Activated CD4-positive, alpha-beta T cell treated with anti-CD3 and anti-CD28 coated beads, Interleukin-2, amount 50 U/mL, for 1 hour (primary cell): ENCODE data around the gene DMPK.
"Not testable (repeated sequence)": the region's sequence is repeated elsewhere in the genome, so short reads cannot be mapped to it uniquely, and the experiment has no call there.

ENCODE experiments used
- DNase-seq: peaks from one replicate; pipeline ENCODE4 v3.0.0-alpha.2; 2020

DMPK gene

GRCh38 chr19:45767410-45767880 lies 14.8 kb downstream of the DMPK start:
- no peak for DNase-seq

GRCh38 chr19:45766869-45767346 lies 15.4 kb downstream of the DMPK start:
- DNase-seq = no peak

- DNase-seq = no peak
Measured at GRCh38 chr19:45766296-45766868, 15.9 kb downstream of the DMPK start.

DNA sequence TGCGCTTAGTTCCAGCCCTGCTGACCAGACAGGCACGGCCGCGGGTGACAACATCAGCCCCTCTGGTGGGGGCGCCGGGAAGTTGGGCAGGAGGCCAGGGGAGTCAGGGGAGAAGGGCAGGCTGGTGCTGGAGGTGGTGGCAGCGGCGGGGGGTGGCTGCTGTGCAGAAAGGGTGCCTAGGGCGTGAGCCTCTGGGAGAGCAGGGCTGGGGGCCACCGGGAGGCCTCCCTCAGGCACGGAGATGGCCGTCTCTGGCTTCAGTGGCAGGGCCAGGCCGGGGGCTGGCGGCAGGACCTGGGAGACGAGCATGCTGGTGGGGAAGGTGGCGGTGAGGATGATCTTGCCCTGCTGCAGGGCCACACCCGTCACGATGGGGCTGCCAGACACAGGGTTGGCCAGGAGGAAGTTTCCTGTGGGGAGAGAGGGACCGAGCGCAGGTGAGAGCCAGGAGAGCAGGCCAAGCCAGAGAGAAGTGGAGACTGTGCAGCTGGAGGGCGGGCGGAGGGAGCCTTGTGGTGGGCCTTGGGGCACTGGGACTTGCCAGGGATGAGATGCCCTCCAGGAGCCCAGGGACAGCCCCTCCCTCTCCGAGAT lies 16.5 kb downstream of the DMPK start:
- DNase-seq = no peak

GRCh38 chr19:45764945-45765701 lies 17.2 kb downstream of the DMPK start:
- DNase-seq = no peak

DNA sequence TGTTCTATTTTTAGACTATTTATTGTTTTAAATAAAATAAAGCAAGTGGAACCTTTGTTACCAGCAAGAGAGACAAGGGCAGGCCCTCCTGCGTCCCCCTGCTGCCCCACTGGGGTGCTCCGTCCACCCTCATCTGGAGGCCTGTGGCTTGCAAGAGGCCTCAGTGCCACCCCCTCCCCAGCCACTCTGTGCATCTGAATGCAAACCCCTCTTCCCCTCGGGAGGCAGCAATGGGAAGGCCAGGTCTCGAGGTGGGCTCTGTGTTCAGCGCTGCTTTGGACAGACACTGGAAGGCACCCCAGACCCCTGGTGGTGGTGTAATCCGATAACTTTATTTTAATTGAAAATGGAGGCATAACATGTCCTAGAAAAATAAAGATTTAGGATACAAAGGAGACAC lies 17.8 kb downstream of the DMPK start:
- no peak for DNase-seq

DNA sequence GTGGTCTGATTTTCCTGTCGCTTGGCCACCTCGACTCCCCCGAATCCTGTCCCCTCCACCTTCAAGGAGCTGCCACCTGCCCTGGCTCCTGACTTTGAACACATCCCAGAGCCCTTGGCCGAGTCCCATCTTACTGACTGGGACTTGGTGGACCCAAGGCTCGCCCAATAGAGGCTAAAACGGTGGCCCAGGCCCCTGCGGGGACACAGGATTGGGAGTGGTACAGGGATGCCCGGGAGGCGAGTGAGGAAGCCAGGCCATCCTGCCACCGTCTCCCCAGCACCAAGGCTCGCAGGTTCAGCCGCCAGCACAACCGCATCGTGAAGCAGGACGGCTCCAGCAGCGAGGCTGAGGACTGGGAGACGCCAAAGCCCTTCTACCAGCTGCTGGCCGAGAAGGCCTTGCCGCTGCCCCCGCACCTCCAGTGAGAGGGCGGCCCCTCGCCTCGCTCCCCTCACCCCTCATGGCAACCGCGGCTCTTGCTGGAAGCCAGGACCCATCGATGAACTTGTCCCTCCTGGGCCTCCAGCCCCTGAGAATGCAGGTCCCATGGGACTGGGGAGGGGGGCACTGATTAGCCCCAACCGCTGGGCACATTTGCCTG lies 18.5 kb downstream of the DMPK start:
- DNase-seq = no peak

GRCh38 chr19:45762870-45763631 lies 19.2 kb downstream of the DMPK start:
- DNase-seq = no peak

- DNase-seq = no peak
Measured at GRCh38 chr19:45761714-45762113, 20.6 kb downstream of the DMPK start.

DNA sequence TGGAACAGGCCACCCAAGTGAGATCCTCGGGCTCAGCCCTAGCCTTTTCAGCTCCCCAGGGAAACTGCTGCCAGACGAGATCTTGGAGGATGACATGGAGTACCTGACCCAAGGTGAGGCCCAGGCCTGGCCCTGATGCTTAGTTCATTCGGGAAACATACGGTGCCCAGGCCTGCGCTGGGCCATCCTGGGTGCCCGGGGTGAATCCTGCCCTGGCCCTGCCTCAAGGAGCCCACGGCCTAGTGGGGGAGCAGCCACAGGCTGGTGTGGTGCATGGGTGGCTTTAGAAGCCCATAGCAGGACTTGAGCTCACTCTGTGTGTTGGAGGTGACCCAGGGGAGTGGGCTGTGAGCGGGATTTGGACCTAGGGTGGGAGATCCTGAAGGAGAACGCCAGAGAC lies 23.4 kb downstream of the DMPK start:
- no peak for DNase-seq

DNA sequence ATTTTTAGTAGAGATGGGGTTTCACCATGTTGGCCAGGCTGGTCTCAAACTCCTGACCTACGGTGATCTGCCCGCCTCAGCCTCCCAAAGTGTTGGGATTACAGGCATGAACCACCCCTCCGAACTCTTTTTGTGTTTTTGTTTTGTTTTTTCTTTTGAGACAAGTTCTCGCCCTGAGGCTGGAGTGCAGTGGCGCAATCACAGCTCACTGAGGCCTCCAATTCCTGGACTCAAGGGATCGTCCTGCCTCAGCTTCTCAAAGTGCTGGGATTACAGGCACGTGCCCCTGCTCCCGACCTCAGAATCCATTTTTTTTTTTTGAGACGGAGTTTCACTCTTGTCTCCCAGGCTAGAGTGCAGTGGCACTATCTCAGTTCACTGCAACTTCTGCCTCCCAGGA lies 24.6 kb downstream of the DMPK start:
- DNase-seq = no peak

DNA sequence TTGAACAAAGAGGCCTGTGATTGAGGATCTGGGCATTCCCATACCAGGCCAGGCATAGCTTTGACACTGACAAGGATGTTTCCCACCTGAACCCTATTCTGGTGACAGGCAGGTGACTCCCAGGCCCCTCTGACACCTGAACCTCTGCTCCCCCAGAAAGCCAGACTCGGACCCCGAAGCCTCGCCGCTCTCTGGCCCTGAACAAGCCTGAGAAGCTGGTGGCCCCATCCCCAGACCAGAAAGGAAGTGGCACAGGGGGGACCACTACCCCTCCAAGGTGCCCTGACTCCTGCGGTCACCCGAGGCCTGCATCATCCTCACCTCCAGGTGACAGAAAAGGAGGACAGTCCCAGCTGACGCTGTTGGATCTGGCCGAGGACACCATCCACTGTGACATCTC lies 28.0 kb downstream of the DMPK start:
- DNase-seq = no peak

DNA sequence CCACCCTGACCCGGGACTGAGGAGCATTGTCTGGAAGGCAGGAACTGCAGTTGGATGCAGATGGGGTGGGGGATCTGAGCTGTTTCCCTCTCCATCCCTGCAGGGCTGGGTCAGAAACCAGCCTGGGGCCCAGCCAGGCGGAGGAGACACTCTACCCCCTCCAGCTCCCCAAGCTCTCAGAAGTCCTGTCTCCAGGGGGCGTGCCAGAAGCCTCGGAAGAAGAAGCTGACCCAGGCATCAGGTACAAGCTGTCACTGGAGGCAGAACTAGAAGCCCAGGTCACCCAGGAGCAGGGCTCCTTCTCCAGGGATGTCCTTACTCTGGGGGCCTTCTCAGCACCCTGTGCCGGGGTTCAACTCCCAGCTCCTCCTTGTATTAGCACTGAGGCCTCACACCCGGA lies 28.7 kb downstream of the DMPK start:
- no peak for DNase-seq

GRCh38 chr19:45752639-45753038 lies 29.7 kb downstream of the DMPK start:
- no peak for DNase-seq

DNA sequence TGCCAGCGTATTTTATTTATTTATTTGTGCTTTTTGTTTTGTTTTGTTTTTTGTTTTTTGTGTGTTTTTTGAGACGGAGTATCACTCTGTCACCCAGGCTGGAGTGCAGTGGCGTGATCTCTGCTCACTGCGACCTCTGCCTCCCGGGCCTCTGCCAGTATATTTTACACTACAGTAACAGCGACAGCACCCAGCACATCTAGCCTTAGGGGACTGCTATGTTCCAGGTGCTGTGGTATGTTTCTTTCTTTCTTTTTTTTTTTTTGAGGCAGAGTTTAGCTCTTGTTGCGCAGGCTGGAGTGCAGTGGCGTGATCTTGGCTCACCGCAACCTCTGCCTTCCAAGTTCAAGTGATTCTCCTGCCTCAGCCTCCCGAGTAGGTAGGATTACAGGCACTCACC lies 30.8 kb downstream of the DMPK start:
- DNase-seq = not testable (repeated sequence)

GRCh38 chr19:45747513-45747912 lies 34.8 kb downstream of the DMPK start:
- no peak for DNase-seq

DNA sequence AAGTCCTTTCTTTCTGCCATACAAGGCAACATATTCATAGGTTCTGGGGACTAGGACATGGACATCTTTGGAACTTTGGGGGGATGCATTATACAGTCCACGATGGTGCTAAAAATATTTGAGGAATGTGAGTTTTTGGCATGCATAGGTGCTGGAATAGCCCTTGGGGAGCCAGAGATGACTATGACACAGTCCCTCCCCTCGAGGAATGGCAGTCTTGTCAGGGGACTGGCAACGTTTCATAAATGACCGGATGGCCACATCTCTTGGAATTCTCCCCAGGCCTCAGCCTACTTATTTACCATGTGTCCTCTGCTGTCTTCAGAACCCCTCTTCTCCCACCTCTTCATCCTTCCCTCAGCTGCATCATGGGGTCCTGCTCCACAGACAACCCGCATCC lies 35.4 kb downstream of the DMPK start:
- no peak for DNase-seq

DNA sequence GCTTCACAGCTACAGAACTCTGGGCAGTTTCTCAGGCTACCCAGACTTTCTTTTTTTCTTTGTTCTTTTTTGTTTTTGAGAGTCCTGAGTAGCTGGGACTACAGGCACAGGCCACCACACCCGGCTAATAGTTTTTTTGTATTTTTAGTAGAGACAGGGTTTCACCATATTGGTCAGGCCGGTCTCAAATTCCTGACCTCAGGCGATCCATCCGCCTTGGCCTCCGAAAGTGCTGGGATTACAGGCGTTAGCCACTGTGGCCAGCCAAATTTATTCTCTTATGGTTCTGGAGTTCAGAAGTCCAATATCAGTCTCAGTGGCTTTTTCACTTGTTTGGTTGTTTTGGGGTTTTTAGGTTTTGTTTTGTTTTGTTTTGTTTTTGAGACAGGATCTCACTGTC lies 36.7 kb downstream of the DMPK start:
- DNase-seq = no peak

- no peak for DNase-seq
Measured at GRCh38 chr19:45742969-45743368, 39.3 kb downstream of the DMPK start.

GRCh38 chr19:45739498-45740439 lies 42.5 kb downstream of the DMPK start:
- no peak for DNase-seq

DNA sequence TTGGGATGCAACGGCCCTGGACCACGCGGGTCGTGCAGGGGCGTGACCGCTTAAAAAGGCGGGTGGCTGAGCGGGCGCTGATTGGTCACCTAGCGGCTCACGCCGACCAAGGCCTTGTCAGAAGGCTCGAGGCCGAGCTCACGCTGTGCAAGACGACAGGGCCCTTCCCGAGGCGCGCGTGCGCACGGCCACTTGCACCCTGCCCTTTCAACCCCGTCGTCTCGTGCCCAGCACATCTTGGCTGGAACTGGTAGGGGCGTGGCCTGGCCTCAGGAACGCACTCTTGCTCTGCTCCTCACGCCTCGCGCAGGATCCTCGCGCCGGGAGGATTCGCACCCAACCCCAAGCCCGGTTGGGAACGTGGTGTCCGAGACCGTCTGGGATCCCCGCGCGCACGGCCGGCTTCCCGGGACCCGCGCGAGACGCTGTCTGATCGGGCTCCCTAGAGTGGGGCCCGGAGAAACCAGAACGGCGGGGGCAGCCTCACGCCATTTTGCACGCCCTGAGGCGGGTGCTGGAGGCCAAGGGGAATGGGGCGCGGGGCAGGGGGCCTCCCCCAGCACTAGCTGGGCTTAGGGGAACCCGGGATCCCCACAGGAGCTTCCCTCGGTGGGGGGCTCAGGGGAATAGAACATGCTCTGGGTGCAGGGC lies 49.0 kb downstream of the DMPK start, which contains the start of gene MEIOSIN:
Gene MEIOSIN (plus strand): TSS at position 280 of the 651 bp plus-strand sequence. CDS start 1,938 bp downstream, outside the sequence.
- no peak for DNase-seq
